ENCODE measurements around the gene CHST12.
"Not testable (repeated sequence)": the region's sequence is repeated elsewhere in the genome, so short reads cannot be mapped to it uniquely, and the experiment has no call there.

Gene CHST12

DNA sequence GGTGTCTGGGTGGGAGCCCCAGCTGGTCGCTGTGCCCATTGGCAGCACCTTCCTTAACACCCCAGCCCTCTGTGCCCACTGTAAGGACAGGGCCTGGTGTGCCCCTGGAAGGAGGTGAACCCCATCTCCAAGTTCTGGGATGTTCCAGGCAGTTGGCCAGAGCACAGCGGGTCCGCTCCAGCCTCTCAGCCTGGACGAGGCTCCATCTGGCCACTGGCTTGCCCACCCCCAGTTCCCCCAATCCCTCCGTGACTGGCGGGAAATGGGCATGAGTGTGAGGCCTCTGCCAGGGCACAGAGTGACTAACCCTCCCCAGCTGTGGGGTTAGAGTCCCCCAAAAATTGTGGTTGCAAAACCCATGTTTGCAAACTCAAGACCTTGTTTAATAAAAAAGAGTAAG lies 57.2 kb downstream of the CHST12 start:
- no peak for DNase-seq (ENCODE audit: low spot score)

DNA sequence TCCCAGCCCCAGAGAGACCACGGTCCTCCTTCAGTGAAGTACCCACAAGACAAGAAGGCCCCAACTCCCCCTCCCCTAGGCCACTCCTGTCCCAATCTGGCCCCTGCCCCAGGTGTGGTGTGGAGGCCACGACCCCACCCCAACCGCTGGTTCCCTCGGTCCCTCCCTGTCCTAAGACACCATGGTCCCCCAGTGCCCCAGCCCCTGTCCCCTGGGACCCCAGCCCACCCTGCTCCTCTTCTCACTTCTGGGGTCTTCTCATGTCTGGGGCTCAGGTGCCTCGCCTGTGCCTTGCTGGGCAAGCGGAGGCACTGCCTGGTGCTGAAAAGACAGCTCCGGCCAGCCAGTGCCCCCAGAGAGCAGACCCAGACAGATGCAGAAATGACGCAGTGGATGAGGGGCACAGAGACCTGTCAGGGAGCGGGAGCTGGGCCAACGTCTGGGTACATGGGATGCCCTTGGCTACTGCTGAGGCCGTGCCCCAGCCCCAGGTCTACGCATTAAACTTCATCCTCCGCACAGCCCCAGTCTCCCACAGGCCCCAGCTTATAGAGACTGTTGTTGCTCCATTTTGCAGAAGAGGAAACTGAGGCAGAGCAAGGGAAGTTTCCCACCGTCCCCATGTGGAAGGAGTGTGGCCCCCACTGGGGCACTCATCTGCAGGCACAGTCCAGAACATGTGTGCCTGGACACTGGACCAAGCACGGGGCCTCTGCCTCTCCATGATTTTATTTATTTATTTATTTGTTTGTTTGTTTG lies 58.0 kb downstream of the CHST12 start:
- DNase-seq (ENCODE audit: low spot score), result no peak

DNA sequence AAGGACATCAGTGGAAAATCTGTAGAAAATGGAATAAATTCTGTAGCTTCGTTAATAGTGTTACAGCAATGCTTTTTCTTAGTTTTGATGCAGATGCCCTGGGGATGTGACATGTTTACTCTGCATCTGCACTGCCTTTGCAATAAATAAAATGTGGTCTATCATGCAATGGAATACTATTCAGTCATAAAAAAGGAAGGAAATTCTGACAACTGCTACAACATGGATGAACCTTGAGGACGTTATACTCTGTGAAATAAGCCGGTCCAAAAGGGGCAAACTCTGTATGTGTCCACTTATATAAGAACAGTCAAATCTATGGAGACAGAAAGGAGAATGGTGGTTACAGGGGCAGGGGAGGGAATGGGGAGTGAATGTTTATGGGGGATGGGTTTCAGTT lies 59.3 kb downstream of the CHST12 start:
- no peak for DNase-seq (ENCODE audit: low spot score)

DNA sequence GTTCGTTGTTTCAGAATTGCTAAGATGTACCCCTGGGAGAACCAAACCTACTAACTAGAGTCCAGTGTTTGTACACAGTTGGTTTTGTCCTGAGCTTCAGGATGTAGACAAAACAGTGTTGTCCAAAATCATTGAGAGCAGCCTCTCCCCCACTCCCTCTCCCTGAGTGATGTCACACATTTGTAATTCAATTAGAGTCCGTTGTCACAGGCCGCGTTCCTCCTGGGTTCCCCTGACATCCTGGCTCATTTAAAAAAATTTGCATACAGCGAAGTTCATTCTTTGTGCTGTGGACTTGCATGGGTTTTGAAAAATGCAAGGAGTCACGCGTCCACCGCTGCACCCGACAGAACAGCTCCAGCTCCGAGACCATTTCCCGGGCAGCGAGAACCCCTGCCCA lies 62.5 kb downstream of the CHST12 start:
- DNase-seq (ENCODE audit: low spot score), result no peak

DNA sequence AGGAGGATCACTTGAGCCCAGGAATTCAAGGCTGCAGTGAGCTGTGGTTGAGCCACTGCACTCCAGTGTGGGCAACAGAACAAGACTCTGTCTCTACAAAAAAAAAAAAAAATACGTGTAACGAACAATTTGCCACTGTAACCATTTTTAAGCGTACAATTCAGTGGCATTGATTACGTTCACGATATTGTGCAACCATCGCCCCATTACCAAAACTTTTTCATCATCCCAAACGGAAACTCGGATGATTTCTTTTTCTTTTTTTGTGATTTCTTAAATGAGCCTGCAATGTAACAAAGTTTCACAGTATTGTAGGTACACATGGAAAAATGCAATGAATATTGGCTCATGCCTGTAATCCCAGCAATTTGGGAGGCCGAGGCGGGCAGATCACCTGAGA lies 63.3 kb downstream of the CHST12 start:
- no peak for DNase-seq (ENCODE audit: low spot score)

DNA sequence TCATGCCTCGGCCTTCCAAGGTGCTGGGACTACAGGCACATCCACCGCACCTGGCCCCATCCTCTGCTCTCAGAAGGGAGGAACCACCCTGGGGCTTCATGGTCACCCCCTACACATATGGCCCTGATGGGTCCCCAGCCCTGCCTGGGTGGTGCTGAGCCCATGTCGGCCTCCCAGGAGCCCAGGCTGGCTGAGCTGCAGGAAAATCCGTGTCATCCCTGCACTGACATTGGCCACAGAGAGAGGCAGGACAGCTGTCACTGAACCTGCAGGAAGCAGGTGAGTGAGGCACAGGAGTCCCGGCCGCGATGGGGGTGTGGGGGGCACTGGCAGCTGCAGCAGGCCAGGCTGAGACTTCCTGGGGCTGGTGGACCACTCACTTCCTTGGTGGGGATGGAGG lies 64.8 kb downstream of the CHST12 start:
- no peak for DNase-seq (ENCODE audit: low spot score)

DNA sequence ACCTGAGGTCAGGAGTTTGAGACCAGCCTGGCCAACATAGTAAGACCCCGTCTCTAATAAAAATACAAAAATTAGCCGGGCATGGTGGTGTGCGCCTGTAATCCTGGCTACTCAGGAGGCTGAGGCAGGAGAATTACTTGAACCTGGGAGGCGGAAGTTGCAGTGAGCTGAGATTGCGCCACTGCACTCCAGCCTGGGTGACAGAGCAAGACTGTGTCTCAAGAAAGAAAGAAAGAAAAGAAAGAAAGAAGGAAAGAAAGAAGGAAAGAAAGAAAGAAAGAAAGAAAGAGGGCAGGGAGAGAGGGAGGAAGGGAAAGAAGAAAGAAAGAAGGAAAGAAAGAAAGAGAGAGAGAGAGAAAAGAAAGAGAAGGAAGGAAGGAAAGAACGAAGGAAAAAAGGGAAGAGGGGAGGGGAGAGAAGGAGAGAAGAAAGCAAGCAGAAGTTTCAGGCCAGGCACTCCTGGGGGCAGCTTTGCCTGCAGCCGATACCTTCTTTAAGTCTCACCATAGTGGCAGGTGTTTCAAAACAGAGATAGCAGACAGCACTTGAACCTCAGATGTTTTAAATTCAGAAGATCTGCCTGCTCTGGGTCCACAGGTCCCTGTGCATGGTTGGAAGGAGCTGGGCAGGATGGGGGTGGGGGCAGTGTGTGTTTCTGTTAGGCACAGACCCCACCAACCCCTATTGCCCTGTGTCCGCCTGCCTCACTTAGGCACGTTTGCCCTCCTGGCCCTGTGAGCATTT lies 66.2 kb downstream of the CHST12 start:
- not testable (repeated sequence) for DNase-seq (ENCODE audit: low spot score)

DNA sequence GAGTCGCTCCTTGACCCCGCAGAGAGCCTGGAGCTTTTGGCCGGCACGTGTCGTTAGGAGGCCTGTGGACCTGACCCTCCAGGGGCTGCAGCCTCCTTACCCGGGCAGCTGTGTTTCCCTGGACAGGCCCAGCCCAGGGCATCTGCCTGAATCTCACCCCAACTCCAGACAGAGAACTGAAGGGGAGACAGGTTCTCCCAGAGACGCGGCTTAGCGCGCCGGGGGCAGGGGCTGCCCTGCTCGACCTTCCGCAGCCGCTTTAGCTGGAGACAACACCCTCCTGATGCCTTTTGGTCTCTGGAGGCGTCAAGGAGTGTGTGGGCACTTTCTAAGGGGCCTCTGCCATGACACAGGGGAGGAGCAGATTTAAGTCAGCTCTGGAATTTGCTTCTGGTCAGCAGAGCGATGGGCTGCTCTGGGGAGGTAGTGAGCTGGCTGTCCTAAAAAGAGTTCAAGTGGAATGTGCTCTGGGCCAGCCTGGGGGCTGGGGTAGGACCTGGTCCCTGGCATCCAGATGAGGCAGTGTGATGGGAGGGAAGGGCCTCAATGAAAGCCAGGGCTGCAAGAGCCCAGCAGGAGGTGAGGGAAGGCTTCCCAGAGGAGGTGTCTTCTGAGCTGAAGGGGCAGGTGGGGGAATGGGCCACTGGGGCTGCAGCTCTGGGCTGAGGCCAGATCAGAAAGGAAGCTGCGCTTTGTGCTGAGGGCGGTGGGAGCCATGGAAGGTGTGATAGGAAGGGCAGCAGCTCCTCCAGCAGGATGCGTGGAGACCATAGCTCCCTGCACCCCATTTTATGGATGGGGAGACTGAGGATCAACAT lies 67.0 kb downstream of the CHST12 start:
- DNase-seq (ENCODE audit: low spot score), result no peak

DNA sequence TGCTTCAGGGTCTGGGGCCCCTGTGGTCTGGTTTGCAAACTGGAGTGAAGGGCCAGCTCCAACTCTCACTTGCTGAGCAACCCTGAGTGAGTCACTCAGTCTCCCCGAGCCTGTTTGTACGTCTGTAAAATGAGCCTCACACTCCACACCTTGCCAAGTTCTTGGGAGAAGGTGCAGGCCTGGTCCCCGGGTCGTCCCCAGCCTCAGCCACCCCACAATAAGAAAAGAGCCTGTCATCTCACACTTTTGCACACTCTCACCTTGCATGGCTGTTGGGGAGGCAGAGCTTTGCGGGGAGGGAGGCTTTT lies 67.6 kb downstream of the CHST12 start:
- DNase-seq (ENCODE audit: low spot score), result no peak

DNA sequence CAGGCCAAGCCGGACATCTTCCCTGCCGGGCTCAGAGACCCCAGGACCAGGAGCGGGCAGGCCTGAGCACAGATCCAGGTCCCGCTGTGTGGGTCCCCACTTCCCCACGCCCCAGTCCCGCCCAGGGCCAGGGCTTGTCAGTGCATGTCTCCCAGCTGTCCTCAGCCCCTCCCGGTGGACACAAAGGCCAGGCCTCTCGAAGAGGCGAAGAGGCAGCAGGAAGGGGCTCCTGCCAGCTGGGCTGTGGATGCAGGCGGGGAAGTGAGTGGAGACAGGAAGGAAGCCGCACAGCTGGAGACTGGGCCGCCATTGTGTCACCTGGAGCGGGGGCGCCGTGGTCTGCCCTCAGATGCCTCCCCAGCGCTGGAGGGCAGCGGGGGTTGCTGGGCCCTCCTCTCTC lies 68.0 kb downstream of the CHST12 start:
- DNase-seq (ENCODE audit: low spot score), result no peak

DNA sequence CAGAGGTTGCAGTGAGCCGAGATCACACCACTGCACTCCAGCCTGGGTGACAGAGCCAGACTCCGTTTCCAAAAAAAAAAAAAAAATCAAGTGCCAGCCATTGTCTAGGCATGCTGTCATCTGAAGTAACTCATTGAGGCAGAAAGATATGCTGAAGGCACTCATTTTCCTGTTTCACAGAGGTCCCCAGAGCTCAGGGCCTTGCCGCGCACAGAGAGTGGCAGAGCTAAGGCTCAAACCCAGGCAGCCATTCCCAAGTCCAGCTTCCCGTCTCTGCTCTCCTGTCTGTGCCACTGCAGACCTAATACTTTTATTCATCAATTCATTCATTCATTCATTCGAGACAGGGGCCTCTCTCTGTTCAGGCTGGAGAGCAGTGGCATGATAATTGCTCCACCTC lies 69.3 kb downstream of the CHST12 start:
- DNase-seq (ENCODE audit: low spot score), result no peak

DNA sequence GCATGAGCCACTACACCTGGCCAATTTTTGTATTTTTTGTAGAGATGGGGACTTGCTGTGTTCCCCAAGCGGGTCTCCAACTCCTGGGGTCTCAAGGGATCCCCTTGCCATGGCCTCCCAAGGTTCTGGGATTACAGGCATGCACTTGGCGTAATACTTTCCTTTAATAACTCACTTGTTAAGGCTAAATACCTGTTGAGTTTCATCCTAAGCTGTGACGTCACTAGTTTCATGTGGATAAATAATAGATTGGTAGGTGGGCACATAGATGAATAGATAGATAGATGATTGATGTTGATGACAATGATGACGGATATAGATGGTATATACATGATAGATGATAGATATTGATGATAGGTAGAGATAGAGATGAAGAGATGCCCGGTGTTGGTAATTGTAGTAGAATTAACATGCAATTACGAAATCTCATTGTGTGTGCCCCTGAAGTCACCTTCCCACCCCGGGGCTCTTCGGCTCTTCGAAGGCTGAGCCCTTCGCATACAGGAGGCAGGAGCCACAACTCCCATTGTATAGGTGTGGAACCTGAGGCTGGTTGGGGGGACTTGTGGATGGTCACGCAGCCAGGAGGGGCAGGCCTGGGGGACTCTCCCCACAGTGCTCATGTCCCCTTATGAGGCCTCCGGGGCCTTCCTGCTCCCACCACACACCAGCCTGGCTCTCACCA lies 70.2 kb downstream of the CHST12 start:
- no peak for DNase-seq (ENCODE audit: low spot score)

DNA sequence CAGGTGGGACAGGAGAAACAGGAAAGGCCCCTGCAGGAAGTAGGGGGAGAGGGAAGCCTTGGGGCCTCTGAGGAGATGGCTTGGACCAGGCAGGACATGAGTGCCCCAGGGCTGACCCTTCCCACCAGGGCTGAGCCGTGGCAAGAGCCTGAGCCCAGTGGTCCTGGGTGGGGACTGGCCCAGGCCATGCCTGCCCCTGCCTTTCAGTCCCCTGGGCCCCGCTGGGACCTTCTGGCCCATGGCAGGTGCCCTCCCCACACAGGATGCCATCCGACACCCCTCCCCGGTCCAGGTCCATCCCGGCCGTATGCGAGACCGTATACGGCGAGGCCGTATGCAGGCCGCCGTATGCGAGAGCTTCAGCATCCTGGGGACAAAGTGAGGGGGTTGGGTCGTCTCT lies 70.8 kb downstream of the CHST12 start:
- DNase-seq (ENCODE audit: low spot score), result no peak

DNA sequence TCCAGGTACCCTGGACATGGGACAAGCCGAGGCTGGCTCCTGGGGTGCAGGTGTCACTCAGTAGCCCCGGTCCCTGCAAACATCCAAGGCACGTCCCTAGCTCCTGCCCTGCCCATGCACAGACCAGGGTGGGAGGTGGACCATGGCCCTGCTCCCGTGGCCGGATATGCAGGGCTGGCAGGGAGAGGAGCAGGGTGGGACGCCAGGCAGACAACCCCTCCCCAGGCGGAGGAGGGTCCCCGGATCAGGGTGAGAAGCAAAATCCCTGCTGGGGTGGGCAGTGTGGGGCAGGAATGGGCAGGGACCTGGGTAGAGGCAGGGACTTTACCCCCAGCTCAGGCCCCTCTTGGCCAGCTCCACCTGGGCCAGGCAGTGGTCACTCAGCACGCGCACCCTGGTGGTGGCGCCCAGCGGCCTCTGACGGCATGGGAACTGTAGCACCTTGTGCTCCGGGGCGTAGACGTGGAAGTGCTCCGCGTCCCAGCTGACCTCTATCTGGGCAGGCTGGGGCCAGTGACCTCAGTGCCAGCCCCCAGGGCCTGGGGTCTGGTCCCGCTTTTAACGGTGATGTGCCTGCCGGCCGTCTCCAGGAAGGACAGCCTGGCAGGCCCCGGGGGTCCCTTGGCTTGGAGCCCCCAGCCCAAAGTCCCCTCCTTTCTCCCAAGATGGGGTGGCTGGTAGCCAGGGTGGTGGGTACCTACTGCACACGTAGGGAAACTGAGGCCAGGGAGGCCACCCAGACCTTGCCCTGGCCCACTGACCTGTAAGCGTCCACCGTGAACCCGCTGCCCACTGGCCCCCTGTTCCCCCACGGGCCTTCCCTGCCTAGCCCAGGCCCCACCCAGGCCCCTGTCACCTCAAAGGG lies 71.6 kb downstream of the CHST12 start:
- peak; percentile 72 for DNase-seq (ENCODE audit: low spot score)

DNA sequence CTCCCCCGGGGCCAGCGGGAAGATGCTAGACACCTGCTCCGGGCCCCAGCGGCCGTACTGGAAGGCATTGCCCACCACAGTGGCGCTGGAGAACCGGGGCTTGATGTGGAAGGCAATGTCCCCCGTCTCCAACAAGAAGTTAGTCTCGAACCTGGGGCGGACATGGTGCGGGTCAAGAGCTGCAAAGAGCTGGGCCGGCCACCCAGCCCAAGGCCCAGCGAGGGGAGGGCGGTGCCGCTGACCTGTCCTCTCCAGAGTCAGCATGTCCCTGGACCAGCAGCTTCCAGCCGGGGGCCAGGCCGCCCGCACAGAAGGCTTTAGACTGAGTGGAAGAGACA lies 72.2 kb downstream of the CHST12 start:
- no peak for DNase-seq (ENCODE audit: low spot score)

DNA sequence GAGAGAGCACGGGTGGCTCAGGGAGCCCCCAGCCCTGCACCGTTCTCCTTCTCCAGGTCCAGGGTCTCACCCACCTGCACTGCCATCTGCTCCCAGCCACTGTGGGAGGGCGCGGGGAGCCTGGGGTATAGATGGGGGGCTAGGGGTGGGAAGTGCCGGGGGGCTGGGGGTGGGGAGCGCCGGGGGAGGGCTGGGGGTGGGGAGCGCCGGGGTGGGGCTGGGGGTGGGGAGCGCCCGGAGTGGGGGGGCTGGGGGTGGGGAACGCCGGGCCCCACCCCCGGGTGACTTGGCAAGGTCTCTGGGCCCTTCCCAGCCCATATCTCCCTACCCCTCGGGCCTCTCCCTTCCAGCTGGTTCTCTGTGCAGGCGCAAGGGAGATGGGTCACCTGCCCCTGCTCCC lies 72.9 kb downstream of the CHST12 start, which contains the start of gene GRIFIN:
TSS of gene GRIFIN (minus strand) at position 101 of the 400 bp plus-strand sequence. CDS start at position 86, 15 bp downstream.
- DNase-seq (ENCODE audit: low spot score), result no peak

DNA sequence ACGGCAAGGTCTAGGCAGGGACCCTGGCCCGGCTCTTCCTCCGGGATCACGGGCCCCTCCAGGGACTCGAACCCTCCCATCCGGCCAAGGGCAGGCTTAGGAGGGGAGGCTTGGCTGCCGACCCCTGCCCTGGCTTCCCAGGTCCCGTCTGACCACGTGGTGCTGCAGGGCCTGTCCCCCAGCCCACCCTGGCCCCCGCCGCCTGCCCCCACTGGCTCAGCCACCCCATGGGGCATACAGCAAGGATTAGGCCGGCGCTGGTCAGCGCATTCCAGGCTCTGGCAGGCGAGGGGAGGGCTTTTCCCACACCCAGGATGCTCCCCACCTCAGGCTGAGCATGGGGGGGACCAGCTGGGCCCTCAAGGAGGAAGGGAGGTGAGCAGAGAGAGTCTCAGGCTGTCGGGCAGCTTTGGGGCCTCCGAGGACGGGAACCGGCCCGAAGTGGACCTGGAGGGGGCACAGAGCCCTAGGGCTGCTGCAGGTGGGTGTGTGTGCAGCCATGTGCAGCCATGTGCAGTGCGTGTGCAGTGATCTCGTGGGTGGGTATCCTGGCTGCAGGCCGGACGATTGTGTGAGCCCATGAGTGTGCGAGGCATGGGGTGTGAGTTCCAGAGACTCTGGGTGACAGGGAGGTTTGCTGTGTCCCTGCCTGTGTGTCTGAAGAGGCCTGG lies 73.5 kb downstream of the CHST12 start:
- DNase-seq (ENCODE audit: low spot score), result no peak

DNA sequence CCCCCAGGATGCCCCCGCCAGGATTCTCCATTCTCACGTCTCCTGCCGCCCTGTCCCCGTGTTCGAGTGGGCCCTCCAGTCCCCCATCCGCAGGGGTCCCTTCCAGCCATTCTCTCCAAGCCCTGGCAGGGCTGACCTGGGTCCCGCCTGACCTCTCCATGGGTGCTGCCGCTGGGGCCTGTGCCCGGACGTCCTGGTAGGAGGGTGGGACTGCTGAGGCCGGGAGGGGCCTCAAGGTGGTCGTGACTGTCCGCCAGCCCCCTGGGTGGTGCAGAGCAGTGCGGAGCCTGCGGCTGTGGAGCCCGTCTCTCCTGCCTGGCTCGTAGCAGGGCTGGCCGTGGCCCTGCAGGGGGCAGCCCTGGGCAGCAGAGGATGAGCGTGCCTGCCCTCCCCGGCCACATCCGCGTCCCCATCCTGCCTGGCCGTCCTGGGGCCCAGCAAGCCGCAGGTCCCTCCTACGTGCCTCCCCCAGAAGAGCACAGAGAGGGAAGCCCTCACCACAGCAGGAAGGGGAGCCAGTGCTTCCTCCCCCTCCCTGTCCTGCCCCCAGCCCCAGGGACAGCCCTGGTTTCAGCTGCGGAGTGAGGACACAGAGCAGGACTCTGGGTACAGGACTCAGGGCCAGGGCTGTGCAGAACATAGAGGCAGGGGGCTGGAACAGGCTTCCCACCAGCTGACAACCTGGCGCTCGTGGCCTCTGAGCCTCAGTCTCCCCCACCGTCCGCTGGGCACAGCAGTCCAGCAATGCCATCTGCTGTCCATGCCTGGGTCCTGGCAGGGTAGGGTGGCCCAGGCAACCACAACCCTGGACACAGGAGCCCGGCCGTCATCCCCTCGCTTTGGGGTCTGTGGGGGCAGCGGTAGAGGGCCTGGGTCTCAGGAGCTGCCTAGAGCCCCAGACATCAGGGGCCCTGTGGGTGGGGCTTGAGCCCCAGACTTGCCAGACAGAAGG lies 74.3 kb downstream of the CHST12 start:
- DNase-seq (ENCODE audit: low spot score), result peak; percentile 98

DNA sequence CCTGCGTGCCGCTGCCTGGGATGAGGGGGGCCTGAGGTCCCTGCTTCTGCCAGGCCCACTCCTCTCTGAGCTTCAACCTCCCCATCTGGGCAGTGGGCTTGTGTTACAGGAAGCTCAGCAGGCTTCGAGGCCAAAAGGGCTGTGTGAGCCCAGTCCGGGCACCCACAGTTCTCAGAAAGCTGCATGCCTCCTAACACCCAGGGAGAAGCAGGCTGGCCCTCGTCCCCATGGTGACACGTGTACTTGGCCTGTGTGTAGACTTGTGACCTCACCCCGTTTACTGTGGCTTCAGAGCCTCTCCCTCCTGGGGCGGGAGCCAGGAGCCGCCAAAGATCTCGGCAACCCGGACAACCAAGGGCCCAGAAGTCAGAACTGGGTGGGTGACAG lies 75.0 kb downstream of the CHST12 start:
- no peak for DNase-seq (ENCODE audit: low spot score)

DNA sequence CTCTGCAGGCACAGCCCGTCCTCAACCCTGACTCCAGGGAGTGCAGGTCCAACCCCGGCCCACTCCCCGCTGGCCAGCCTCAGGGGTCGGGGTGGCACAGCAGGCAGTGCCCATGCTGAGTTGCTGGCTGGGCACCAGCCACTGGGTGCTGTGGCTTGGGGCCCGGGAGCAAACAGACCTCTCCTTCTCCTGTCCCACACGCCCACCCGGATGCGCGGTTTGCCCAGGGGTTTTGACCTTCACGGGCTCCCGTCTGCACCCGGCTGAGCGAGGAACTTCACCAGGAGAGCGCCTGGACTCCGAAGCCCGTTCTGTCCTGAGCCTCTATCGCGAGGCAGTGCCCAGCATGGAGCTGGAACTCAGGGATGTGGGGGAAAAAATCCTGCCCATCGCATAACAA lies 75.4 kb downstream of the CHST12 start:
- DNase-seq (ENCODE audit: low spot score), result no peak

All from HuH-7.5 (cell line).